HEK293 (cell line): ENCODE results near the gene A2ML1.

Experiments used
- CTCF ChIA-PET: fragments of 350-600 bp; formaldehyde crosslinking; extraction: SDS; loops from one replicate; lab custom pipeline; 2021; ENCODE audit warnings: antibody characterized with exemption; lab: Yijun Ruan, JAX
- POLR2A ChIA-PET: fragments of 300-600 bp; formaldehyde crosslinking; extraction: SDS; loops from one replicate; lab custom pipeline; 2020; ENCODE audit warnings: antibody characterized with exemption, inconsistent platforms; lab: Yijun Ruan, JAX
- H3K27ac ChIP-seq: fragments of 200-500 bp; sonication (Bioruptor generic); 2 replicates; pipeline ENCODE4 v1.5.1; 2014; ENCODE audit warnings: low read depth, low read length, control low read depth, inconsistent platforms; ENCODE audit errors: extremely low read depth
- H3K36me3 ChIP-seq, 2 experiments: fragments of 200-500 bp in 1 of 2; sonication (Bioruptor generic) in 1 of 2; 1 replicate in 1 of 2; 2 replicates in 1 of 2; pipeline ENCODE4 v1.5.1; 2014 to 2017; ENCODE audit warnings: inconsistent platforms in 2 of 2, low read length in 2 of 2; ENCODE audit not compliant: control insufficient read depth in 2 of 2, insufficient read depth in 1 of 2
- H3K4me1 ChIP-seq: fragments of 200-500 bp; sonication (Bioruptor generic); 2 replicates; pipeline ENCODE4 v1.5.1; 2014; ENCODE audit warnings: mild to moderate bottlenecking, low read length, inconsistent platforms; ENCODE audit not compliant: control insufficient read depth, insufficient read depth
- H3K4me3 ChIP-seq: 2 replicates; pipeline ENCODE4 v1.5.1; 2011; ENCODE audit warnings: low read depth, mild to moderate bottlenecking, control low read depth, low read length, moderate library complexity
- H3K9me3 ChIP-seq: fragments of 200-500 bp; sonication (Bioruptor generic); 2 replicates; pipeline ENCODE4 v1.5.1; 2014; ENCODE audit warnings: low read depth, low read length, inconsistent platforms; ENCODE audit not compliant: control insufficient read depth, insufficient read depth
- EGR2 ChIP-seq: fragments of 450-650 bp; formaldehyde crosslinking; IDR thresholded peaks from 2 replicates; pipeline ENCODE4 v1.5.1; 2016; ENCODE audit warnings: low read depth, missing biosample characterization, missing genetic modification characterization
- HOXA7 ChIP-seq: sonication (generic); formaldehyde crosslinking; IDR thresholded peaks from 2 replicates; pipeline ENCODE4 v1.8.1; 2022; ENCODE audit warnings: missing genetic modification reagents, borderline replicate concordance
- KLF1 ChIP-seq: fragments of 450-650 bp; formaldehyde crosslinking; IDR thresholded peaks from 2 replicates; pipeline ENCODE4 v1.5.1; 2016; ENCODE audit warnings: missing biosample characterization, missing genetic modification characterization
- KLF16 ChIP-seq: fragments of 450-650 bp; formaldehyde crosslinking; IDR thresholded peaks from 2 replicates; pipeline ENCODE4 v1.5.1; 2017; ENCODE audit warnings: missing biosample characterization, missing genetic modification characterization
- KLF17 ChIP-seq: fragments of 450-650 bp; formaldehyde crosslinking; IDR thresholded peaks from 2 replicates; pipeline ENCODE4 v1.5.1; 2016; ENCODE audit warnings: missing biosample characterization, missing genetic modification characterization
- KLF9 ChIP-seq: fragments of 450-650 bp; formaldehyde crosslinking; IDR thresholded peaks from 2 replicates; pipeline ENCODE4 v1.5.1; 2016; ENCODE audit warnings: missing biosample characterization, missing genetic modification characterization, low read depth
- PATZ1 ChIP-seq: fragments of 450-650 bp; formaldehyde crosslinking; IDR thresholded peaks from 2 replicates; pipeline ENCODE4 v1.5.1; 2016; ENCODE audit warnings: missing biosample characterization, missing genetic modification characterization
- PRDM10 ChIP-seq: fragments of 450-650 bp; formaldehyde crosslinking; IDR thresholded peaks from 2 replicates; pipeline ENCODE4 v1.5.1; 2016; ENCODE audit warnings: missing biosample characterization, missing genetic modification characterization
- PRDM6 ChIP-seq: fragments of 450-650 bp; formaldehyde crosslinking; IDR thresholded peaks from 2 replicates; pipeline ENCODE4 v1.5.1; 2017; ENCODE audit warnings: missing biosample characterization, missing genetic modification characterization
- ZFHX2 ChIP-seq: fragments of 450-650 bp; formaldehyde crosslinking; conservative IDR thresholded peaks from 2 replicates; pipeline ENCODE4 v1.5.1; 2016; ENCODE audit warnings: missing biosample characterization, missing genetic modification characterization
- ZFP37 ChIP-seq: fragments of 450-650 bp; formaldehyde crosslinking; IDR thresholded peaks from 2 replicates; pipeline ENCODE4 v1.5.1; 2016; ENCODE audit warnings: missing biosample characterization, missing genetic modification characterization
- ZNF148 ChIP-seq: fragments of 450-650 bp; formaldehyde crosslinking; IDR thresholded peaks from 2 replicates; pipeline ENCODE4 v1.5.0; 2017; ENCODE audit warnings: missing biosample characterization, missing genetic modification characterization, borderline replicate concordance
- ZNF175 ChIP-seq: fragments of 450-650 bp; formaldehyde crosslinking; IDR thresholded peaks from 2 replicates; pipeline ENCODE4 v1.5.1; 2016; ENCODE audit warnings: missing biosample characterization, missing genetic modification characterization
- ZNF184 ChIP-seq: fragments of 450-650 bp; IDR thresholded peaks from 2 replicates; pipeline ENCODE4 v1.5.1; 2018; ENCODE audit warnings: missing biosample characterization, mild to moderate bottlenecking, missing genetic modification characterization
- ZNF202 ChIP-seq: fragments of 450-650 bp; formaldehyde crosslinking; IDR thresholded peaks from 2 replicates; pipeline ENCODE4 v1.5.1; 2016; ENCODE audit warnings: missing biosample characterization, missing genetic modification characterization, borderline replicate concordance
- ZNF211 ChIP-seq: fragments of 450-650 bp; formaldehyde crosslinking; IDR thresholded peaks from 2 replicates; pipeline ENCODE4 v1.5.1; 2016; ENCODE audit warnings: low read depth, missing biosample characterization, missing genetic modification characterization
- ZNF266 ChIP-seq: fragments of 450-650 bp; formaldehyde crosslinking; IDR thresholded peaks from 2 replicates; pipeline ENCODE4 v1.5.1; 2016; ENCODE audit warnings: missing biosample characterization, missing genetic modification characterization, low read depth
- ZNF302 ChIP-seq: fragments of 450-650 bp; formaldehyde crosslinking; IDR thresholded peaks from 2 replicates; pipeline ENCODE4 v1.5.1; 2016; ENCODE audit warnings: missing biosample characterization, missing genetic modification characterization, low read depth
- ZNF488 ChIP-seq: fragments of 450-650 bp; formaldehyde crosslinking; IDR thresholded peaks from 2 replicates; pipeline ENCODE4 v1.5.1; 2016; ENCODE audit warnings: missing biosample characterization, missing genetic modification characterization
- ZNF530 ChIP-seq: fragments of 450-650 bp; formaldehyde crosslinking; IDR thresholded peaks from 2 replicates; pipeline ENCODE4 v1.5.1; 2016; ENCODE audit warnings: low read depth, missing biosample characterization, missing genetic modification characterization
- ZNF623 ChIP-seq: fragments of 450-650 bp; formaldehyde crosslinking; IDR thresholded peaks from 2 replicates; pipeline ENCODE4 v1.5.1; 2016; ENCODE audit warnings: missing biosample characterization, missing genetic modification characterization
- ZNF704 ChIP-seq: fragments of 450-650 bp; formaldehyde crosslinking; IDR thresholded peaks from 2 replicates; pipeline ENCODE4 v1.5.1; 2016; ENCODE audit warnings: missing biosample characterization, missing genetic modification characterization
- ZSCAN30 ChIP-seq: fragments of 450-650 bp; IDR thresholded peaks from 2 replicates; pipeline ENCODE4 v1.5.1; 2018; ENCODE audit warnings: missing biosample characterization, mild to moderate bottlenecking, missing genetic modification characterization, moderate library complexity

A2ML1 gene

GRCh38 chr12:8914716-8915526, 92.5 kb downstream of the A2ML1 start:
- Histone ChIP-seq H3K9me3 (no peaks in the 10 kb centered on the region), H3K4me3 (peak overlapping the region; percentile 68), H3K36me3 (peaks cover 12 to 14% of the 10 kb centered on the region in 2 experiments), H3K4me1 (peaks cover 13% of the 10 kb centered on the region), H3K27ac (peak overlapping the region; percentile 68; the same call in 1 of the 2 replicates)
- CTCF ChIA-PET = interaction anchor here (0.5 to 5.1 kb wide), 5 partner anchors 24 to 134 kb away, joined by 3 to 21 read pairs (median 4); partner anchors contain the start of gene M6PR
- POLR2A ChIA-PET = interaction anchor here (0.5 to 2.7 kb wide), 4 partner anchors 34 to 233 kb away, joined by 3 to 21 read pairs (median 3); partner anchors contain the start of gene M6PR
- TF ChIP-seq KLF17 (no peak), ZFP37 (tag by site-specific recombination) (peak; percentile 79; the same call in 1 of the 2 replicates), ZNF704 (tag by site-specific recombination) (no peak), ZNF488 (no peak), ZNF530 (tag by site-specific recombination) (no peak), KLF1 (tag by site-specific recombination) (peak; percentile 50; the same call in 1 of the 2 replicates), PRDM6 (tag by site-specific recombination) (no peak), ZNF623 (tag by site-specific recombination) (no peak; the same call in 1 of the 2 replicates), ZNF266 (no peak), EGR2 (tag by site-specific recombination) (no peak; the same call in 1 of the 2 replicates), ZNF302 (tag by site-specific recombination) (no peak), PRDM10 (tag by site-specific recombination) (peak; percentile 98), ZFHX2 (no peak; the same call in 1 of the 2 replicates), KLF9 (tag by site-specific recombination) (peak; percentile 70; the same call in 1 of the 2 replicates), KLF16 (tag by site-specific recombination) (peak; percentile 79), ZSCAN30 (0 out of 2 replicates have a peak, but pooled peaks have one; percentile 37), ZNF202 (no peak), ZNF175 (tag by site-specific recombination) (no peak), ZNF184 (no peak), ZNF211 (no peak), PATZ1 (tag by site-specific recombination) (peak; percentile 61), HOXA7 (CRISPR knock-in tag) (no peak), ZNF148 (tag by site-specific recombination) (no peak)
